ENCODE measurements around the gene UPK3BL2.
"Not testable (repeated sequence)": the region's sequence is repeated elsewhere in the genome, so short reads cannot be mapped to it uniquely, and the experiment has no call there.

Gene UPK3BL2

GRCh38 chr7:102496861-102497260 is 46.6 kb downstream of the UPK3BL2 start:
- intact Hi-C loops (cut with DNase I) = not testable (repeated sequence)
- peak in 3 of 10 donors; percentile 8 to 44 (median 29) for DNase-seq

- DNase-seq; intact Hi-C loops (cut with DNase I): not testable (repeated sequence)
These were observed 48.9 kb downstream of the UPK3BL2 start for GRCh38 chr7:102494473-102495149.

- intact Hi-C loops (cut with DNase I) = not testable (repeated sequence)
- peak in 4 of 10 donors; percentile 9 to 59 (median 23) for DNase-seq
These were observed 49.5 kb downstream of the UPK3BL2 start for GRCh38 chr7:102494026-102494425.

GRCh38 chr7:102493220-102493935 is 50.1 kb downstream of the UPK3BL2 start:
- DNase-seq; intact Hi-C loops (cut with DNase I): not testable (repeated sequence)

- DNase-seq = peak in 3 of 10 donors; percentile 8 to 27 (median 24)
These were observed 52.9 kb downstream of the UPK3BL2 start for GRCh38 chr7:102490529-102491075.

More at GRCh38 chr7:102490529-102491075, 52.9 kb downstream of the UPK3BL2 start:
- intact Hi-C loops (cut with DNase I) = not testable (repeated sequence)

Data from posterior cingulate gyrus (tissue), 11 donors.